H9 (cell line): ENCODE measurements around the gene HOXB1. TPM values are rescaled to one million over a fixed set of nuclear protein-coding genes. Genes with fewer than 3 reads are reported as not detected.

ENCODE experiments used
- DNase-seq: peaks from one replicate; pipeline ENCODE4 v3.0.0-alpha.2; 2017
- H2AFZ ChIP-seq: one replicate; pipeline ENCODE4 v1.6.1; 2013; ENCODE audit warnings: mild to moderate bottlenecking, low read length, control low read depth, moderate library complexity
- H2AK5ac ChIP-seq: 2 replicates; pipeline ENCODE4 v1.6.1; 2013; ENCODE audit warnings: low read length, control low read depth, mixed read lengths; ENCODE audit not compliant: insufficient read length
- H2BK120ac ChIP-seq: one replicate; pipeline ENCODE4 v1.6.1; 2013; ENCODE audit warnings: low read depth, mild to moderate bottlenecking, low read length, control low read depth, inconsistent platforms; ENCODE audit not compliant: poor library complexity, severe bottlenecking
- H2BK12ac ChIP-seq: 2 replicates; pipeline ENCODE4 v1.6.1; 2013; ENCODE audit warnings: low read length, control low read depth, mixed read lengths, low read depth; ENCODE audit not compliant: insufficient read length
- H2BK15ac ChIP-seq: 2 replicates; pipeline ENCODE4 v1.6.1; 2013; ENCODE audit warnings: low read depth, low read length, control low read depth
- H2BK20ac ChIP-seq: one replicate; pipeline ENCODE4 v1.6.1; 2013; ENCODE audit warnings: low read depth, mild to moderate bottlenecking, low read length, control low read depth, inconsistent platforms; ENCODE audit not compliant: poor library complexity, severe bottlenecking
- H2BK5ac ChIP-seq: 2 replicates; pipeline ENCODE4 v1.6.1; 2013; ENCODE audit warnings: low read length, control low read depth, mixed read lengths; ENCODE audit not compliant: insufficient read length
- H3K14ac ChIP-seq: 2 replicates; pipeline ENCODE4 v1.6.1; 2013; ENCODE audit warnings: low read length, control low read depth; ENCODE audit not compliant: insufficient read depth
- H3K18ac ChIP-seq: 2 replicates; pipeline ENCODE4 v1.6.1; 2013; ENCODE audit warnings: low read depth, mild to moderate bottlenecking, mixed read lengths, low read length, control low read depth; ENCODE audit not compliant: insufficient read length
- H3K23ac ChIP-seq: 2 replicates; pipeline ENCODE4 v1.6.1; 2013; ENCODE audit warnings: low read length, control low read depth, mixed read lengths, low read depth; ENCODE audit not compliant: insufficient read length
- H3K23me2 ChIP-seq: 2 replicates; pipeline ENCODE4 v1.6.1; 2013; ENCODE audit warnings: low read depth, mild to moderate bottlenecking, mixed read lengths, low read length, control low read depth; ENCODE audit not compliant: insufficient read length, poor library complexity, severe bottlenecking
- H3K27ac ChIP-seq: 2 replicates; pipeline ENCODE4 v1.5.1; 2013; ENCODE audit warnings: low read length, control low read depth, mixed read lengths, low read depth; ENCODE audit not compliant: insufficient read length
- H3K27me3 ChIP-seq: 2 replicates; pipeline ENCODE4 v1.6.1; 2013; ENCODE audit warnings: low read length, control low read depth, inconsistent platforms; ENCODE audit not compliant: insufficient read depth
- H3K4ac ChIP-seq: 2 replicates; pipeline ENCODE4 v1.6.1; 2013; ENCODE audit warnings: low read depth, mild to moderate bottlenecking, control low read depth, inconsistent platforms, low read length, moderate library complexity
- H3K4me1 ChIP-seq: 2 replicates; pipeline ENCODE4 v1.6.1; 2013; ENCODE audit warnings: low read length, control low read depth, inconsistent platforms; ENCODE audit not compliant: insufficient read depth
- H3K4me2 ChIP-seq: 2 replicates; pipeline ENCODE4 v1.6.1; 2013; ENCODE audit warnings: low read length, control low read depth, mixed read lengths; ENCODE audit not compliant: insufficient read length, insufficient read depth
- H3K56ac ChIP-seq: 2 replicates; pipeline ENCODE4 v1.6.1; 2013; ENCODE audit warnings: low read depth, mild to moderate bottlenecking, mixed read lengths, low read length, control low read depth; ENCODE audit not compliant: insufficient read length
- H3K79me1 ChIP-seq: 2 replicates; pipeline ENCODE4 v1.6.1; 2013; ENCODE audit warnings: low read depth, mild to moderate bottlenecking, moderate library complexity, low read length, control low read depth, inconsistent platforms; ENCODE audit not compliant: insufficient read depth, poor library complexity, severe bottlenecking
- H3K79me2 ChIP-seq: 2 replicates; pipeline ENCODE4 v1.6.1; 2013; ENCODE audit warnings: low read length, control low read depth, inconsistent platforms; ENCODE audit not compliant: insufficient read depth
- H3K9ac ChIP-seq: 2 replicates; pipeline ENCODE4 v1.6.1; 2013; ENCODE audit warnings: low read length, control low read depth, mixed read lengths; ENCODE audit not compliant: insufficient read length; ENCODE audit errors: extremely low read depth
- H3K9me3 ChIP-seq: one replicate; pipeline ENCODE4 v1.6.1; 2013; ENCODE audit warnings: low read depth, low read length, inconsistent platforms; ENCODE audit not compliant: control insufficient read depth
- H3T11ph ChIP-seq: one replicate; pipeline ENCODE4 v1.6.1; 2013; ENCODE audit warnings: mild to moderate bottlenecking, low read length, control low read depth, inconsistent platforms
- H4K20me1 ChIP-seq: one replicate; pipeline ENCODE4 v1.6.1; 2013; ENCODE audit not compliant: control insufficient read depth, insufficient read length, insufficient read depth
- H4K5ac ChIP-seq: 2 replicates; pipeline ENCODE4 v1.6.1; 2013; ENCODE audit warnings: low read depth, mild to moderate bottlenecking, mixed read lengths, low read length, control low read depth; ENCODE audit not compliant: insufficient read length
- H4K8ac ChIP-seq: replicated peaks from 2 replicates; pipeline ENCODE4 v1.6.1; 2013; ENCODE audit warnings: low read length, control low read depth, mixed read lengths, low read depth; ENCODE audit not compliant: insufficient read length
- H4K91ac ChIP-seq: 2 replicates; pipeline ENCODE4 v1.6.1; 2013; ENCODE audit warnings: low read depth, mild to moderate bottlenecking, moderate library complexity, mixed read lengths, low read length, control low read depth; ENCODE audit not compliant: insufficient read length
- H3K27ac Mint-ChIP-seq, 3 experiments: 2 replicates in 2 of 3; 3 replicates in 1 of 3; pipeline ENCODE4 v1.8.0; 2020 to 2021; ENCODE audit warnings: mixed read lengths in 3 of 3, mild to moderate bottlenecking in 1 of 3, moderate library complexity in 1 of 3
- H3K27me3 Mint-ChIP-seq: 2 replicates; pipeline ENCODE4 v1.8.0; 2021; ENCODE audit warnings: low read depth, mild to moderate bottlenecking, moderate library complexity, mixed read lengths
- H3K36me3 Mint-ChIP-seq, 3 experiments: 2 replicates in 2 of 3; 3 replicates in 1 of 3; pipeline ENCODE4 v1.8.0; 2020 to 2021; ENCODE audit warnings: low read depth in 3 of 3, mixed read lengths in 3 of 3; ENCODE audit not compliant: insufficient read depth in 1 of 3
- H3K4me1 Mint-ChIP-seq, 2 experiments: 2 replicates each; pipeline ENCODE4 v1.8.0; 2020; ENCODE audit warnings: mixed read lengths in 2 of 2
- H3K4me3 Mint-ChIP-seq, 2 experiments: 2 replicates in 1 of 2; 3 replicates in 1 of 2; pipeline ENCODE4 v1.8.0; 2020 to 2021; ENCODE audit warnings: mild to moderate bottlenecking in 2 of 2, mixed read lengths in 2 of 2, moderate library complexity in 1 of 2
- H3K9me3 Mint-ChIP-seq, 2 experiments: 2 replicates in 1 of 2; 3 replicates in 1 of 2; pipeline ENCODE4 v1.8.0; 2020; ENCODE audit warnings: mild to moderate bottlenecking in 2 of 2, mixed read lengths in 2 of 2, moderate library complexity in 1 of 2
- WGBS: extraction: QIAGEN DNeasy Blood & Tissue Kit; methylation state at CpG from one replicate; pipeline ENCODE4 v1.1.7; 2013; ENCODE audit warnings: missing lambda C conversion rate, low lambda C conversion rate, mixed read lengths; ENCODE audit not compliant: insufficient read length; ENCODE audit errors: extremely low coverage; 5-methylcytosine and 5-hydroxymethylcytosine counted together
- total RNA-seq: library from RNA; stranded (reverse); gene quantifications from 2 replicates; pipeline ENCODE4 v1.2.1, GENCODE V29; 2021
- TF ChIP-seq, protein P1 (sequence below): fragments of 200-600 bp; sonication (generic); conservative IDR thresholded peaks from 3 replicates; pipeline ENCODE4 v1.8.0; 2021; ENCODE audit warnings: antibody characterized with exemption, mild to moderate bottlenecking

Gene HOXB1
- total RNA-seq, 1 experiment from 2014 or later: not detected

DNA sequence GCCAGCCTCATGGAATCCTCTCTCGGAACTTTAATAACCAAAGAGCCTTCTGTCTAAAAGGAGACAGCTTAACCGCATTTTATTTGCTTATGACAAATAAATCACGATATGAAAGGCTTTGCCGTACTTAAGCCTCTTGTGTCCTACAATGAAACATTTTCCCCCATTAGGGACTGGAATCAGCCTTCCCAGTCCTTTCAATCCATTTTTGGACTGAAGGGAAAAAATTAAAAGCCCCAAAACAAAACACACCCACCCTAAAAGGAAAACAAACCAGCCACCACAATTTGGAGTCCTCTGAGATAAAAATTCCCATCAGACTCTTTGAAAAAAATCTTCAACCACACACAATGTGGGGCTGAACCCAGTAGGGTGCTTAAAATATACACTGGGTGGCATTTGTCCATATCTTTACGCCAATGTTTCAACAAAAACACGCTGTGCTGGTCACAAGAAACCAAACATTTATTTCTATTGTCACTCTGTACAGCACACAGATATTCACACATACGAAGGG, 44.3 kb upstream of the HOXB1 start:
- Histone ChIP-seq H3T11ph (no peak overlapping the region), H4K20me1 (peaks cover 2% of the 10 kb centered on the region), H2AFZ (no peak overlapping the region), H3K27me3 (peaks cover 96% of the 10 kb centered on the region), H2AK5ac (no peak overlapping the region), H4K8ac (no peak overlapping the region), H4K91ac (no peak overlapping the region), H3K23me2 (no peaks in the 10 kb centered on the region), H2BK5ac (no peak overlapping the region), H2BK15ac (no peak overlapping the region), H2BK120ac (no peak overlapping the region), H3K9ac (no peak overlapping the region), H3K79me1 (no peaks in the 10 kb centered on the region), H3K27ac (no peak overlapping the region), H2BK20ac (no peak overlapping the region), H3K23ac (no peak overlapping the region), H3K14ac (no peak overlapping the region), H4K5ac (no peak overlapping the region), H3K9me3 (no peaks in the 10 kb centered on the region), H3K79me2 (no peaks in the 10 kb centered on the region), H3K18ac (no peak overlapping the region), H3K4me2 (no peak overlapping the region), H3K4me1 (no peaks in the 10 kb centered on the region), H3K4ac (no peak overlapping the region), H2BK12ac (no peak overlapping the region), H3K56ac (no peak overlapping the region)
- Mint-ChIP-seq H3K36me3 (no peaks in the 10 kb centered on the region; a peak in 2 of 7 replicates), H3K4me1 (peaks cover 5 to 34% of the 10 kb centered on the region in 2 experiments), H3K27me3 (peaks cover 22% of the 10 kb centered on the region), H3K27ac (no peak overlapping the region), H3K4me3 (no peak overlapping the region), H3K9me3 (peaks cover 7 to 13% of the 10 kb centered on the region in 2 experiments; a peak in 4 of 5 replicates)
- DNase-seq: no peak
- TF ChIP-seq, protein P1, sequence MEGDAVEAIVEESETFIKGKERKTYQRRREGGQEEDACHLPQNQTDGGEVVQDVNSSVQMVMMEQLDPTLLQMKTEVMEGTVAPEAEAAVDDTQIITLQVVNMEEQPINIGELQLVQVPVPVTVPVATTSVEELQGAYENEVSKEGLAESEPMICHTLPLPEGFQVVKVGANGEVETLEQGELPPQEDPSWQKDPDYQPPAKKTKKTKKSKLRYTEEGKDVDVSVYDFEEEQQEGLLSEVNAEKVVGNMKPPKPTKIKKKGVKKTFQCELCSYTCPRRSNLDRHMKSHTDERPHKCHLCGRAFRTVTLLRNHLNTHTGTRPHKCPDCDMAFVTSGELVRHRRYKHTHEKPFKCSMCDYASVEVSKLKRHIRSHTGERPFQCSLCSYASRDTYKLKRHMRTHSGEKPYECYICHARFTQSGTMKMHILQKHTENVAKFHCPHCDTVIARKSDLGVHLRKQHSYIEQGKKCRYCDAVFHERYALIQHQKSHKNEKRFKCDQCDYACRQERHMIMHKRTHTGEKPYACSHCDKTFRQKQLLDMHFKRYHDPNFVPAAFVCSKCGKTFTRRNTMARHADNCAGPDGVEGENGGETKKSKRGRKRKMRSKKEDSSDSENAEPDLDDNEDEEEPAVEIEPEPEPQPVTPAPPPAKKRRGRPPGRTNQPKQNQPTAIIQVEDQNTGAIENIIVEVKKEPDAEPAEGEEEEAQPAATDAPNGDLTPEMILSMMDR: no peak
- WGBS: no CpG with 5 or more reads among the region's 7 CpGs
